ENCODE results near the gene ABCB4. TPM values are rescaled to one million over a fixed set of nuclear protein-coding genes. Genes with fewer than 3 reads are reported as not detected.
"Not testable (repeated sequence)": the region's sequence is repeated elsewhere in the genome, so short reads cannot be mapped to it uniquely, and the experiment has no call there.

Gene ABCB4
- total RNA-seq, 4 donors from 2014 or later, result 1.6 to 2.8 (median 1.9) TPM; not detected in 1

DNA sequence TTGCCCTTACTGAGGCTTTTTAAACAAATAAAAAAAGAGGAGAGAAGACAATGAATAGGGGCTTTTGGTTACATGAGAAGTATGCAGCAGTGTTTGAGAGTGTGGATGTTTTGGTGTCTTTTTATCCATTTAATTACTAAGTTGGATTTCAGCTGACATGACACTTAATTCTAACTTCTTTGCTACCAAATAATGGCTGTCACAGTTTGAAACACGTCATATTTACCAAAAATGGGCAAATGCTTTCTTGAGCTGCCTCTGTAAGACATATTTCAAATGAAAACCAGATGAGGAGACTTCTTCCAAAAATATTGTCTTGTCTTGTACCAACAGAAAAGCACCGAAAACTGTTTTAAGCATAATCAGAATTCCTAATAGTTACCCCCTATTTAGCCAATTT is 4.0 kb downstream of the ABCB4 start:
- no peak for TF ChIP-seq POLR2A (IDR thresholded peaks at IDR 0.05)
- no peak for TF ChIP-seq EP300 (IDR thresholded peaks at IDR 0.05)
- TF ChIP-seq POLR2AphosphoS5 (IDR thresholded peaks at IDR 0.05), result no peak
- TF ChIP-seq CTCF (IDR thresholded peaks at IDR 0.05), result no peak
- 54% methylated on average over 2 of the region's 2 CpGs for WGBS
- Histone ChIP-seq H3K36me3 (no peaks in the 10 kb centered on the region), H3K4me1 (peaks cover 20% of the 10 kb centered on the region), H3K9me3 (no peaks in the 10 kb centered on the region), H3K4me3 (no peak overlapping the region), H3K27ac (no peak overlapping the region), H3K27me3 (peaks cover 9% of the 10 kb centered on the region)
- DNase-seq (ENCODE audit: low spot score in 2 of 2), result no peak

GRCh38 chr7:87469204-87469603 is 6.3 kb downstream of the ABCB4 start:
- not testable (repeated sequence) for DNase-seq (ENCODE audit: low spot score in 2 of 2); H3K4me3 ChIP-seq; H3K27ac ChIP-seq; H3K27me3 ChIP-seq; H3K36me3 ChIP-seq; H3K9me3 ChIP-seq; H3K4me1 ChIP-seq

- H3K4me3 ChIP-seq, result not testable (repeated sequence)
- WGBS, result 87% methylated on average over 7 of the region's 7 CpGs
Observed at GRCh38 chr7:87465534-87465880, 10.0 kb downstream of the ABCB4 start.

GRCh38 chr7:87464830-87465533 is 10.5 kb downstream of the ABCB4 start:
- DNase-seq (ENCODE audit: low spot score in 2 of 2); H3K9me3 ChIP-seq; H3K27ac ChIP-seq; H3K36me3 ChIP-seq; H3K4me3 ChIP-seq; H3K4me1 ChIP-seq; H3K27me3 ChIP-seq: not testable (repeated sequence)
- 87% methylated on average over 16 of the region's 16 CpGs for WGBS

More at GRCh38 chr7:87465534-87465880, 10.0 kb downstream of the ABCB4 start:
- not testable (repeated sequence) for H3K27me3 ChIP-seq; H3K9me3 ChIP-seq; H3K4me1 ChIP-seq; H3K36me3 ChIP-seq; H3K27ac ChIP-seq; DNase-seq (ENCODE audit: low spot score in 2 of 2)

- Histone ChIP-seq H3K27me3 (no peaks in the 10 kb centered on the region), H3K27ac (no peak overlapping the region), H3K9me3 (no peaks in the 10 kb centered on the region), H3K4me3 (no peak overlapping the region), H3K4me1 (no peaks in the 10 kb centered on the region), H3K36me3 (no peaks in the 10 kb centered on the region)
- no peak for TF ChIP-seq POLR2A (IDR thresholded peaks at IDR 0.05)
- TF ChIP-seq EP300 (IDR thresholded peaks at IDR 0.05), result no peak
- TF ChIP-seq CTCF (IDR thresholded peaks at IDR 0.05), result no peak
- TF ChIP-seq POLR2AphosphoS5 (IDR thresholded peaks at IDR 0.05), result no peak
- WGBS, result 89% methylated on average over 2 of the region's 2 CpGs
- no peak for DNase-seq (ENCODE audit: low spot score in 2 of 2)
Observed at GRCh38 chr7:87463982-87464381, 11.5 kb downstream of the ABCB4 start.

GRCh38 chr7:87460444-87460843 is 15.0 kb downstream of the ABCB4 start:
- not testable (repeated sequence) for H3K9me3 ChIP-seq; H3K4me3 ChIP-seq; DNase-seq (ENCODE audit: low spot score in 2 of 2); H3K27me3 ChIP-seq; H3K27ac ChIP-seq; H3K36me3 ChIP-seq; H3K4me1 ChIP-seq
- 99% methylated on average over 3 of the region's 3 CpGs for whole genome bisulfite sequencing

GRCh38 chr7:87459941-87460340 is 15.5 kb downstream of the ABCB4 start:
- Histone ChIP-seq H3K4me3 (no peak overlapping the region), H3K27me3 (no peaks in the 10 kb centered on the region), H3K9me3 (no peaks in the 10 kb centered on the region), H3K4me1 (no peaks in the 10 kb centered on the region), H3K36me3 (no peaks in the 10 kb centered on the region), H3K27ac (no peak overlapping the region)
- no peak for TF ChIP-seq POLR2AphosphoS5 (IDR thresholded peaks at IDR 0.05)
- no peak for DNase-seq (ENCODE audit: low spot score in 2 of 2)
- WGBS, result 89% methylated on average over 2 of the region's 2 CpGs

DNA sequence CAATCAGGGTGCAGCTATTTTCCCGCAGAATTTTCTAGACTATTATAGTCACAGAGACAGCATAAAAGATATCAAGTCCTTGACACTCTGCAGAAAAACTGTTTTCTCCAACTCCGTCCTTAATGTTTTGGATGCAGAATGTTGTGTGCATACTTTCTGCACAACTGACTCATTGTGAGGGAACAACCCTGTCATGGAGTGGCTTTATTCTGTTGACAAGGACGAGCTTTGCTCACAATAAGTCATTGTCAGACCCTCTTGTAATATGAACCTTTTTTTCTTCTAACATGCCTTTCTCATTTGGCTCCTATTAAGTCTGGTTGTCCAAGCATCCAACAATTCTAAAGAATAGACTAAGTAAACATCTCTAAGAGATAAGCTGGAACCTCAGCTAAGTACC is 17.3 kb downstream of the ABCB4 start:
- no peaks in the 10 kb centered on the region for H3K36me3 ChIP-seq
- WGBS, result 66% methylated on average over 3 of the region's 3 CpGs
- no peak overlapping the region for H3K27ac ChIP-seq
- no peak for DNase-seq (ENCODE audit: low spot score in 2 of 2)
- H3K9me3 ChIP-seq, result no peaks in the 10 kb centered on the region
- H3K4me3 ChIP-seq, result no peak overlapping the region
- no peak for TF ChIP-seq POLR2A (IDR thresholded peaks at IDR 0.05)
- TF ChIP-seq CTCF (IDR thresholded peaks at IDR 0.05), result no peak
- TF ChIP-seq EP300 (IDR thresholded peaks at IDR 0.05), result no peak
- no peak for TF ChIP-seq POLR2AphosphoS5 (IDR thresholded peaks at IDR 0.05)
- H3K27me3 ChIP-seq, result no peaks in the 10 kb centered on the region
- no peaks in the 10 kb centered on the region for H3K4me1 ChIP-seq
